DOHH2 (cell line): ENCODE data around the gene ZMIZ1.

ENCODE experiments used
- H3F3A ChIP-seq: fragments of 200-600 bp; sonication (generic), shearing (Covaris generic); 2 replicates; pipeline ENCODE4 v1.6.0; 2016; ENCODE audit warnings: antibody characterized with exemption, mild to moderate bottlenecking; ENCODE audit not compliant: control insufficient read depth, insufficient read depth
- H3K27ac ChIP-seq: fragments of 200-600 bp; sonication (generic); 2 replicates; pipeline ENCODE4 v1.5.1; 2014; ENCODE audit warnings: low read depth, mild to moderate bottlenecking, low read length, moderate library complexity
- H3K27me3 ChIP-seq: fragments of 200-600 bp; sonication (generic); 2 replicates; pipeline ENCODE4 v1.6.1; 2014; ENCODE audit warnings: mild to moderate bottlenecking, low read length, mixed read lengths; ENCODE audit not compliant: control insufficient read depth
- H3K36me3 ChIP-seq: fragments of 200-600 bp; sonication (generic); 2 replicates; pipeline ENCODE4 v1.6.1; 2014; ENCODE audit warnings: mild to moderate bottlenecking, low read length, moderate library complexity, mixed read lengths; ENCODE audit not compliant: control insufficient read depth
- H3K4me1 ChIP-seq: fragments of 200-600 bp; sonication (generic); 2 replicates; pipeline ENCODE4 v1.6.1; 2014; ENCODE audit warnings: mild to moderate bottlenecking, low read length, mixed read lengths; ENCODE audit not compliant: control insufficient read depth
- H3K4me2 ChIP-seq: fragments of 200-600 bp; sonication (generic); 2 replicates; pipeline ENCODE4 v1.6.0; 2014; ENCODE audit warnings: mild to moderate bottlenecking, low read length, moderate library complexity
- H3K4me3 ChIP-seq: fragments of 200-600 bp; sonication (generic); 2 replicates; pipeline ENCODE4 v1.5.1; 2014; ENCODE audit warnings: mild to moderate bottlenecking, low read length, mixed read lengths
- H3K79me2 ChIP-seq: fragments of 200-600 bp; sonication (generic); 2 replicates; pipeline ENCODE4 v1.6.1; 2014; ENCODE audit warnings: mild to moderate bottlenecking, low read length, mixed read lengths; ENCODE audit not compliant: control insufficient read depth
- H3K9me2 ChIP-seq: fragments of 200-600 bp; sonication (generic); replicated peaks from 2 replicates; pipeline ENCODE4 v1.6.1; 2014; ENCODE audit warnings: mild to moderate bottlenecking, low read length, mixed read lengths; ENCODE audit not compliant: control insufficient read depth
- H3K9me3 ChIP-seq: fragments of 200-600 bp; sonication (generic); 2 replicates; pipeline ENCODE4 v1.6.1; 2014; ENCODE audit warnings: antibody characterized with exemption, low read length, mixed read lengths; ENCODE audit not compliant: control insufficient read depth, insufficient read depth
- H4K20me1 ChIP-seq: fragments of 200-600 bp; sonication (generic); 2 replicates; pipeline ENCODE4 v1.6.0; 2014; ENCODE audit warnings: low read depth, mild to moderate bottlenecking, antibody characterized with exemption, low read length, moderate library complexity; ENCODE audit not compliant: control insufficient read depth, insufficient read depth
- EZH2phosphoT487 ChIP-seq: fragments of 200-600 bp; sonication (generic); IDR thresholded peaks from 2 replicates; pipeline ENCODE4 v1.6.1; 2017; ENCODE audit warnings: borderline replicate concordance, mild to moderate bottlenecking, antibody characterized with exemption, low read length, moderate library complexity, mixed read lengths
- TF ChIP-seq, protein P1 (sequence below): fragments of 200-600 bp; sonication (generic); IDR thresholded peaks from one replicate; pipeline ENCODE4 v1.5.1; 2014; ENCODE audit warnings: antibody characterized with exemption, mild to moderate bottlenecking, low read depth, low read length; ENCODE audit not compliant: poor library complexity, severe bottlenecking

Gene ZMIZ1

DNA sequence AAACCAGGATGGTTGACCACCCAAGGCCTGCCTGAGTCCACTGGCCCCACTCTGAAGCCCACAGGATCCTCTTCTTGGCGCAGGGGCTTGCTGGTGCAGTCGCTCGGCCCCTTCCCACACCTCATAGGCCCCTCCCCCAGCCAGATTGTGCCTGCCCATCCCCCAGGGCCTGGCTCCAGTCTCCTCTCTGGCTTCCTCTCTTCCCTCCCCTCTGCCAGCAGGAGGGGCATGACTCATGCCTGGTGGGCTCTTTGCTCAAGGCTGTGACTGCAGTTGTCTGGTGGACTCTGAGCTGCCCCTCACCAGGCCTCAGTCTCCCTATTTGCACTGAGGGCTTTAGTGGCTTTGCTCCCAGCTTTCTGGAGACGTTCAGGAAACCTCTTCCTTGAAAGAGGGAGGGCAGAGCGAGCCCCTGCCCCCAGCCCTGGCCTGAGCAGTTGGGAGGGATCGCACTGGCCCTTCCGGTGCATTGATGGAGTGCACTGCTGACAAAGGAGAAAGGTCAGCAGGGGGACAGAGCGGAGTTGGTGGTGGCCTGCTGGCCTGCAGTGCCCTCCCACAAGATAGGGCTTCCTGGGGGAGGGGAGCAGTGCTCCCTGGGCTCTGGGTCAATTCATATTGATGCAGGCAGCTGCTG is 60.7 kb downstream of the ZMIZ1 start:
- Histone ChIP-seq H3K27me3 (peaks cover 5% of the 10 kb centered on the region), H4K20me1 (no peaks in the 10 kb centered on the region), H3K4me1 (peaks cover 25% of the 10 kb centered on the region), H3K4me3 (no peak overlapping the region), H3K27ac (no peak overlapping the region), H3F3A (no peaks in the 10 kb centered on the region), H3K9me2 (no peaks in the 10 kb centered on the region), H3K79me2 (no peaks in the 10 kb centered on the region), H3K36me3 (no peaks in the 10 kb centered on the region), H3K9me3 (no peaks in the 10 kb centered on the region), H3K4me2 (no peak overlapping the region)
- no peak for TF ChIP-seq EZH2phosphoT487
- TF ChIP-seq, protein P1, sequence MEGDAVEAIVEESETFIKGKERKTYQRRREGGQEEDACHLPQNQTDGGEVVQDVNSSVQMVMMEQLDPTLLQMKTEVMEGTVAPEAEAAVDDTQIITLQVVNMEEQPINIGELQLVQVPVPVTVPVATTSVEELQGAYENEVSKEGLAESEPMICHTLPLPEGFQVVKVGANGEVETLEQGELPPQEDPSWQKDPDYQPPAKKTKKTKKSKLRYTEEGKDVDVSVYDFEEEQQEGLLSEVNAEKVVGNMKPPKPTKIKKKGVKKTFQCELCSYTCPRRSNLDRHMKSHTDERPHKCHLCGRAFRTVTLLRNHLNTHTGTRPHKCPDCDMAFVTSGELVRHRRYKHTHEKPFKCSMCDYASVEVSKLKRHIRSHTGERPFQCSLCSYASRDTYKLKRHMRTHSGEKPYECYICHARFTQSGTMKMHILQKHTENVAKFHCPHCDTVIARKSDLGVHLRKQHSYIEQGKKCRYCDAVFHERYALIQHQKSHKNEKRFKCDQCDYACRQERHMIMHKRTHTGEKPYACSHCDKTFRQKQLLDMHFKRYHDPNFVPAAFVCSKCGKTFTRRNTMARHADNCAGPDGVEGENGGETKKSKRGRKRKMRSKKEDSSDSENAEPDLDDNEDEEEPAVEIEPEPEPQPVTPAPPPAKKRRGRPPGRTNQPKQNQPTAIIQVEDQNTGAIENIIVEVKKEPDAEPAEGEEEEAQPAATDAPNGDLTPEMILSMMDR, result no peak

DNA sequence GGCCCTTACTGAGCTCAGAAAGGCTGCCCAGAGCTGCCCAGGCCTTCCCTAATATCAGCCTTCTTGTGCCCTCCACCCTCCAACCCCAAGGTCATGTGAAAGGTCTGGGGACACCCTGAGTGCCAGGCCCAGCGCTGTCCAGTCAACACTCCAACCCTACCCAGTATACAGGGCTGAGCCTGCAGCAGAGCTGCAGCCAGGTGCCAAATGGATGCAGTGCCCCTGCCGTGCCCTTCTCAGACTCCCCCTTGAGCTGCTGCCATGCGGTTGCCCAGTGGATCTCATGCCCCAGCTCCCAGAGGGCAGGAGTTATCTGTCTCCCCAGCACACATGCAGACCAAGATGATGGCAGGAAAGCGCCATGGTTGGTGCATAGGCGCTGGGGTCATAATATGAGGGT is 61.5 kb downstream of the ZMIZ1 start:
- peaks cover 5% of the 10 kb centered on the region for H3K27me3 ChIP-seq
- no peak overlapping the region for H3K4me3 ChIP-seq
- peaks cover 25% of the 10 kb centered on the region for H3K4me1 ChIP-seq
- no peaks in the 10 kb centered on the region for H3K36me3 ChIP-seq
- no peak overlapping the region for H3K27ac ChIP-seq
- no peak for TF ChIP-seq EZH2phosphoT487
- TF ChIP-seq, protein P1, result no peak
- no peaks in the 10 kb centered on the region for H3F3A ChIP-seq
- H3K4me2 ChIP-seq, result no peak overlapping the region
- no peaks in the 10 kb centered on the region for H3K79me2 ChIP-seq
- H4K20me1 ChIP-seq, result no peaks in the 10 kb centered on the region
- no peaks in the 10 kb centered on the region for H3K9me2 ChIP-seq
- H3K9me3 ChIP-seq, result no peaks in the 10 kb centered on the region

DNA sequence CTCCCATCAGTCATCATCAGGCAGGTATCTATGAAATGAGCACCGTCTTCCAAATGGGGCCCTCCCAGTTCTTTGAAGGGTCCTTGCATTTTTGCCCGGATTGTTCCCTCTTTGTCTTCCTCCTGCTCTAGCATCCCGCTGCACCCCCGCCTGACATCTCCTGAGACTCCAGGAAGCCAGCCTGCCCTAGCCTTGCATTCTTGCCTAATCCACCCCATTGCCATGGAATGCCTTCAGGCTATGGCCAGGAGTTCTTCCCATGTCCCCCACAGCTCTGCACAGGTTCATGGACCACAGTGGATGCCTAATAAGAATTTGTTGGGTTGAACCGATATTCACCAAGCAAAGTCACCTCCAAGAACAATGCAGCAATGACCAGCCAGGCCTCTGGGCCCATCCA is 62.1 kb downstream of the ZMIZ1 start:
- Histone ChIP-seq H4K20me1 (no peaks in the 10 kb centered on the region), H3K36me3 (no peaks in the 10 kb centered on the region), H3K4me2 (no peak overlapping the region), H3K4me3 (no peak overlapping the region), H3K4me1 (peaks cover 26% of the 10 kb centered on the region), H3K27me3 (peaks cover 5% of the 10 kb centered on the region), H3K9me3 (no peaks in the 10 kb centered on the region), H3K27ac (no peak overlapping the region), H3F3A (no peaks in the 10 kb centered on the region), H3K79me2 (no peaks in the 10 kb centered on the region), H3K9me2 (no peaks in the 10 kb centered on the region)
- TF ChIP-seq EZH2phosphoT487, result no peak
- TF ChIP-seq, protein P1, result no peak
